Measurements from ENCODE around the gene WAS.
A peak's percentile ranks its signal among the peaks of the same experiment; 100 is the strongest.

The WAS gene

GRCh38 chrX:48711929-48712505 lies 28.4 kb downstream of the WAS start:
- DNase-seq (ENCODE audit: low read depth in 2 of 2), result no peak

DNA sequence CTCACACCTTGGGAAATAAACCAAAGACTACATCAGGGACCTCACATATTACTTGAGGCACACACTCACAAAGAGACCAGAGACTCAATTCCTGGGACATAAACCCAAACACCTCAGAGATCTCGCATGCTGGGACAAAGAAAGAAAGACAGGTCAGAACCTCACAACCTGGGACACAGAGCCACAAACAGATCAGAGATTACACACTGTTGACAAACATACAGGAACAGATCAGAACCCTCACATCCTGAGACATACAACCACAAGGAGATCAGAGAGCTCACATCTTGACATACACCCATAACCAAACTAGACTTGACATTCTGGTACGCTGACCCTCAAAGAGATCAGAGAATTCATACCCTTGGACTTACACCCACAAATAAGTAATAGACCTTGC lies 30.2 kb downstream of the WAS start:
- no peak for DNase-seq (ENCODE audit: low read depth in 2 of 2)

GRCh38 chrX:48714573-48714972 lies 31.0 kb downstream of the WAS start:
- DNase-seq (ENCODE audit: low read depth in 2 of 2), result no peak

DNA sequence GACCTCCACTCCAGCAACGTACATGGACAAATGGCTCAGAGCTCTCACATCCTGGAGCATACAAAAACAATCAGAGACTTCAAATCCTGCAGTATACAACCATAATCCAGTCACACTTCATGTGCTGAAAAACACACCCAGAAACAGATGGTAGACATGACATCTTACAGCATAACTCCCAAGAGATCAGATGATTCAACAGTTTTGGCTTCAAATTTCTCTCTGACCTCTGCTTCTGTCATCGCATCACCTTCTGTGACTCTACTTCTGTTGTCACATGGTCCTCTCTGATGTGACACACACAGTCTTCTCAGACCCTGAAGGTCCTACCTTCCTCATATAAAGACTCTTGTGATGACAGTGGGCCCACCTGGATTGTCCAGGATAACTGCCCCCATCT lies 31.5 kb downstream of the WAS start:
- no peak for DNase-seq (ENCODE audit: low read depth in 2 of 2)

GRCh38 chrX:48715876-48716502 lies 32.4 kb downstream of the WAS start:
- no peak for DNase-seq (ENCODE audit: low read depth in 2 of 2)

DNA sequence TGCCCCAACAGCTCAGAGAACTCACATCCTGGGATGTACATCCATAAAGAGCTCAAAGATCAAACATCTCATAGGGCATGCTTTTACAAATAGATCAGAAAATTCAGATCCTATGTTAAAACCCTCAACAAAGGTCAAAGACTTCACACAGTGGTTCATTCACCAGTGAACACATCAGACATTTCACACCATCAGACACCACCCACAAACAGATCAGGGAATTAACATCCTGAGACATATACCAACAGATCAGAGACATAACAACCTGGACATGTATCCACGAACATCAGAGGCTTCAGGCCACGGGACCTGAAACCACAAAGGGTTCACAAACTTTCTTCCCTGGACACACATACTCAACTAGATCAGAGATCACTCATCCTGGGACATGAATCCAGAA lies 36.4 kb downstream of the WAS start:
- no peak for DNase-seq (ENCODE audit: low read depth in 2 of 2)

GRCh38 chrX:48720577-48721250 lies 37.1 kb downstream of the WAS start:
- DNase-seq (ENCODE audit: low read depth in 2 of 2), result no peak

DNA sequence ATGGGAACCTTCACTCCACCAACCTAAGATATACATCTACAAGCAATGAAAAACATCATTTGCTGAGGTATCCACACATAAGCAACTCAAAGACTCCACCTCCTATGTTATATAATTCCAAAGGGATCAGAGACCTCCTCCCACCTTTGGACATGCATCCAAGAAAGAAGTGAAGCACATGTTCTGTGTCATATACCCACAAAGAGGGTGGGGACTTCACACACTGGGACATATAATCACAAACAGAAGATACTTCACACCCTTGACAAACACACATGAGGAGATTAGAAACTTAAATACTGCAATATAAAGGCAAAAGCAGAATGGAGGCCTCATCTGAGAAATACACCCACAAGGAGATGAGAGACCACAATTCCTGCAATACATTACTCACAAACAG lies 38.3 kb downstream of the WAS start:
- no peak for DNase-seq (ENCODE audit: low read depth in 2 of 2)

- no peak for DNase-seq (ENCODE audit: low read depth in 2 of 2)
Observed at GRCh38 chrX:48726596-48726995, 43.0 kb downstream of the WAS start.

GRCh38 chrX:48728653-48729052 lies 45.1 kb downstream of the WAS start:
- no peak for DNase-seq (ENCODE audit: low read depth in 2 of 2)

GRCh38 chrX:48736303-48736702 lies 52.7 kb downstream of the WAS start:
- no peak for DNase-seq (ENCODE audit: low read depth in 2 of 2)

- no peak for DNase-seq (ENCODE audit: low read depth in 2 of 2)
Observed at GRCh38 chrX:48736878-48737212, 53.2 kb downstream of the WAS start.

DNA sequence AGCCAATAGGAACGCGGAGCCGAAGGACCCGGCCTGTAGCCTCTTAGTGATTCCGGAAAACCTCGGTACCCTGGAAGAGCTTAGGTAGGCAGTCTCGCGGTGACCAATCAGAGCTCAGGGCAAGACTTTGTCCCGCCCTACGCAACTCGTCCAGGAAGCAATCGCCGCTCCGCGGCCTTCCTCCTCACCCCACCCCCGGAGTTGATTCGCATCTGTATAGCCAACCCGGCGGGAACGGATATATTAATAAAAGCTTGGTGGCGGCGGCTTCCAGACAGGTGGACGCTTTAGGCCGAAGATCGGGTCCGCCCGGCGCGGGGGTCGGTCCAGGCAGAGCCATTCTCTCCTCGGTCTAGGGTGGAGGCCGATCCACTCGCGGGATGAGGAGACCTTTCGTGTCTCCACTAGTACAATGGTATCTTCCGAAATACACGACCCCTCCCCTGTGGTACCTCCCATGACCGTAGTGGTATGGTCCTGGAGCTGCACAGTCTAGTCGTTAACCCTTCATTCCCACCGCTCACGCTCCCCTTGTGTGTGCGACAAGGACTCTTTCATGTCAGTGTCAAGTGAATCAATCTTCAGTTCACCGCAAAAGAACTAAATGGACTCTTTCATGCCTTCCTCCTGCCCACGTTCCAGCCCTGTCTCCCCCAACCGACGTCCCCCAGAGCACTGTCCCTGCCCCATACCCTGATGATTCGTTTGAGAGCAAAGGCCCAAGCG lies 53.8 kb downstream of the WAS start:
- peak; percentile 79 to 84 for DNase-seq (ENCODE audit: low read depth in 2 of 2)

DNA sequence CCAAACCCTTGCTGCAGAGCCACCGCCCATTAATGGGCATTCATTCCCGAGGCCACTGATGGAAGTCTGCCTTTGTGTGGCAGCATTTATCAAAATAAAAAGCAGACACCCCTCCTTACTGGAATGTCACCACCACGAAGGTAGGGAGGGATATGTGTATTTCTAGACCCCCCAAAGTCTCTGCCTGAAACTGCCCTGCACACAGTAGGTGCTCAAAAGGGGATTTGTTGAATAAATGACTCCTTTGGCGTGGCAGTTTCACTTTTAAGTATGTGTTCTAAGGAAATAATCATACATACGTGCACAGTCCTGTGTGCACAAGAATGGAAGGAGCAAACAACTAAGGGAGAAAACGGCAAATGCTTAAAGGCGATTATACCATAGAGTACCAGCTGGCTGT lies 54.3 kb downstream of the WAS start:
- no peak for DNase-seq (ENCODE audit: low read depth in 2 of 2)

Data from stimulated activated CD8-positive, alpha-beta memory T cell treated with anti-CD3 and anti-CD28 coated beads, Interleukin-15, amount 100 ng/mL, for 48 hours (primary cell).